ENCODE measurements around the gene ATP11C. TPM values are rescaled to one million over a fixed set of nuclear protein-coding genes. Genes with fewer than 3 reads are reported as not detected.
"Not testable (repeated sequence)": the region's sequence is repeated elsewhere in the genome, so short reads cannot be mapped to it uniquely, and the experiment has no call there.

The ATP11C gene
- total and polyA plus RNA-seq, 4 donors: 25.6 to 50.4 (median 29.6) TPM

GRCh38 chrX:139844163-139844562, 88.7 kb downstream of the ATP11C start:
- no CpG with 5 or more reads among the region's 2 CpGs for WGBS (ENCODE audit: insufficient coverage)
- no peaks in the 10 kb centered on the region for H3K27me3 ChIP-seq (ENCODE audit: control insufficient read depth, insufficient read depth, low read length)
- peak in 1 of 6 donors; percentile 21 for DNase-seq (ENCODE audit: low read depth in 4 of 6, low spot score in 6 of 6)
- H3K4me1 ChIP-seq (ENCODE audit: control insufficient read depth, insufficient read depth, low read length): no peaks in the 10 kb centered on the region
- peaks cover 3% of the 10 kb centered on the region for H3K9me3 ChIP-seq (ENCODE audit: control insufficient read depth, insufficient read depth, low read length)
- no peak overlapping the region for H3K4me3 ChIP-seq (ENCODE audit: low read depth, low read length)
- H3K27ac ChIP-seq (ENCODE audit: low read depth, low read length): no peak overlapping the region
- H3K36me3 ChIP-seq (ENCODE audit: control insufficient read depth, insufficient read depth, low read length): no peaks in the 10 kb centered on the region

DNA sequence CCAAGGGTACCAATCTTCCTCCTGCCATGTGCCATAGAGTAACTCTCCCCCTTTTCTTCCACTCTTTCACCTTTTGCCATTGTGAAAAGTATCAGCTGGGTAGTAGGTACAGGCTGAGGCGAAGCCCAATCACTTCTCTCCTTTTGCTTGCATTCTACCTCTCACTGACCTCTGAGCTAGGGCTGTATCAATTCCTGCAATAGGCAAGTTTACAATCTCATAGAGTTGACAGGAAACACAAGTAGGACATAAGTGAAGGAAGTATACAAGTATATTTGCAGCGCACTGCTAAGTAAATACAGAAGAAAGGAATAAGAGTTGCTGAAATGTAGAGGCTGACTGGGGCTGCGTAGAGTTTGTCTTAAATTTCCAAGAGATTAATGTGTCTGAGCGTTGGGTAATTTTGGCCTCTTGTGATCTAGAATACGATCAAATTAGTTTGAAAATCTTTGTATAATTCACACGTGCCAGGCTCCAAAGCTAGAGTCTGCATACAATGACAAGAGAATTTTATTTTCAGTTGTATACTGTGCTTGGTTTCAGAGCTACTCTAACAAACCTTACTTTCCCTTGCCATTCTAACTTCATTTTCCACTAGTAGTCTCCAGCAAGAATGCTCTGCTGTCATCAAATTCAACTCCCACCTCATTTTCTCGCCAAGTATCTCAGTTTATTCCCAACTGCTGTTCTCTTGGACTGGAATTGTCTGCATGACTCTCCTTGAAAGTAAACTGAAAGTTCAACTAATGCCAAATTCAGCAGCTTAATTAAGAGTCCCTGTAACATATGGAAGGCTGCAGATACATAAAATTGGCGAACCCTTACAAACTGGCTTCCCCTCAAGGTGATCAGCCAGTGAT, 90.3 kb downstream of the ATP11C start:
- no peak overlapping the region for H3K4me3 ChIP-seq (ENCODE audit: low read depth, low read length)
- H3K27me3 ChIP-seq (ENCODE audit: control insufficient read depth, insufficient read depth, low read length): no peaks in the 10 kb centered on the region
- 75% methylated on average over 5 of the region's 8 CpGs for WGBS (ENCODE audit: insufficient coverage)
- no peaks in the 10 kb centered on the region for H3K36me3 ChIP-seq (ENCODE audit: control insufficient read depth, insufficient read depth, low read length)
- H3K4me1 ChIP-seq (ENCODE audit: control insufficient read depth, insufficient read depth, low read length): no peaks in the 10 kb centered on the region
- peaks cover 3% of the 10 kb centered on the region for H3K9me3 ChIP-seq (ENCODE audit: control insufficient read depth, insufficient read depth, low read length)
- H3K27ac ChIP-seq (ENCODE audit: low read depth, low read length): no peak overlapping the region
- peak in 1 of 6 donors; percentile 72 for DNase-seq (ENCODE audit: low read depth in 4 of 6, low spot score in 6 of 6)

DNA sequence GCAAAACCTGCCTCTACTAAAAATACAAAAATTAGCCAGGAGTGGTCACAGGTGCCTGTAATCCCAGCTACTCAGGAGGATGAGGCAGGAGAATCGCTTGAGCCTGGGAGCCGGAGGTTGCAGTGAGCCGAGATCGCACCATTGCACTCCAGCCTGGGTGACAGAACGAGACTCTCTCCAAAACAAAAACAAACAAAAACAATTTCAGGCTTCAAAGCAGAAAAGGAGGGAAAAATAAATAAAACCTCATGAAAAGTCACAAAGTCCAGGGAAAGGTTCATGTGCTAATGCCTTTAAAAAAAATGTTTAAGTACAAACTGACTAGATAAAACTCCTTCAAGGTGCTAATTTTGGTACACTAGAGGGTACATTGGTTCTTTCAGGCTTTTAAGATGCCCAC, 96.5 kb downstream of the ATP11C start:
- H3K4me1 ChIP-seq (ENCODE audit: control insufficient read depth, insufficient read depth, low read length); H3K9me3 ChIP-seq (ENCODE audit: control insufficient read depth, insufficient read depth, low read length); H3K27ac ChIP-seq (ENCODE audit: low read depth, low read length); DNase-seq (ENCODE audit: low read depth in 4 of 6, low spot score in 6 of 6); H3K4me3 ChIP-seq (ENCODE audit: low read depth, low read length); H3K36me3 ChIP-seq (ENCODE audit: control insufficient read depth, insufficient read depth, low read length); H3K27me3 ChIP-seq (ENCODE audit: control insufficient read depth, insufficient read depth, low read length): not testable (repeated sequence)
- no CpG with 5 or more reads among the region's 5 CpGs for WGBS (ENCODE audit: insufficient coverage)

- no peaks in the 10 kb centered on the region for H3K4me1 ChIP-seq (ENCODE audit: control insufficient read depth, insufficient read depth, low read length)
- no peak overlapping the region for H3K27ac ChIP-seq (ENCODE audit: low read depth, low read length)
These were observed 98.0 kb downstream of the ATP11C start for GRCh38 chrX:139834879-139835278.

DNA sequence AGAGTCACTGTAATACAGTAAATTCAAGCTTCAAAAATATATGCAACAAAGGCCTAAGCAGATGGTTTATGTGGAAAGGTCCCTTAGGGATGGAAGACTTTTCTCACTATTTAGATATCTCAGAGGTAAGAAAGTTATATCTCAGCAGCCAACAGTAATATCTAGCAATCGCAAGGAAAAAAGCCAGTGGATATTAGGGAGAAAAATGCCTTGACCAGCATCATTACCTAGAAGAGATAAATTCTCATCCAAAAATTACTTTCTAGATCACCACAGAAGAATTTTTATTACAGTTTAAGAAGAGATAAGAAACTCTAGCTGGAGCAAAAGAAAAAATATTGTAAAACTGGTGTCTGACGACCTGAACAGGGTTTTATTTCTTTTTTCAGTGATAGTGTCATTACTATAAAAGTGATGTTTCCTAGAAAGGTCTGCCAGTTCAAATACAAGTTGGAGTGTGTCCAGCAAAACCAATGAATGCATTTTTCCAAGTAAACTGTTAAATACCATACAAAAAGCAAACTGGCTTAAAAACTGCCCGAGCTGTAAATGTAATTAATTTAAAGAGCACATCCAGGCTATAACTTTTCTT, 100.0 kb downstream of the ATP11C start:
- no peaks in the 10 kb centered on the region for H3K9me3 ChIP-seq (ENCODE audit: control insufficient read depth, insufficient read depth, low read length)
- no peak overlapping the region for H3K4me3 ChIP-seq (ENCODE audit: low read depth, low read length)
- no peaks in the 10 kb centered on the region for H3K27me3 ChIP-seq (ENCODE audit: control insufficient read depth, insufficient read depth, low read length)
- no peaks in the 10 kb centered on the region for H3K36me3 ChIP-seq (ENCODE audit: control insufficient read depth, insufficient read depth, low read length)
- H3K27ac ChIP-seq (ENCODE audit: low read depth, low read length): no peak overlapping the region
- no CpG with 5 or more reads among the region's 3 CpGs for WGBS (ENCODE audit: insufficient coverage)
- H3K4me1 ChIP-seq (ENCODE audit: control insufficient read depth, insufficient read depth, low read length): no peaks in the 10 kb centered on the region
- no peak for DNase-seq (ENCODE audit: low read depth in 4 of 6, low spot score in 6 of 6)

More at GRCh38 chrX:139834879-139835278, 98.0 kb downstream of the ATP11C start:
- no peak for DNase-seq (ENCODE audit: low read depth in 4 of 6, low spot score in 6 of 6)
- H3K27me3 ChIP-seq (ENCODE audit: control insufficient read depth, insufficient read depth, low read length): no peaks in the 10 kb centered on the region
- peaks cover 3% of the 10 kb centered on the region for H3K9me3 ChIP-seq (ENCODE audit: control insufficient read depth, insufficient read depth, low read length)
- no peaks in the 10 kb centered on the region for H3K36me3 ChIP-seq (ENCODE audit: control insufficient read depth, insufficient read depth, low read length)
- no peak overlapping the region for H3K4me3 ChIP-seq (ENCODE audit: low read depth, low read length)

DNA sequence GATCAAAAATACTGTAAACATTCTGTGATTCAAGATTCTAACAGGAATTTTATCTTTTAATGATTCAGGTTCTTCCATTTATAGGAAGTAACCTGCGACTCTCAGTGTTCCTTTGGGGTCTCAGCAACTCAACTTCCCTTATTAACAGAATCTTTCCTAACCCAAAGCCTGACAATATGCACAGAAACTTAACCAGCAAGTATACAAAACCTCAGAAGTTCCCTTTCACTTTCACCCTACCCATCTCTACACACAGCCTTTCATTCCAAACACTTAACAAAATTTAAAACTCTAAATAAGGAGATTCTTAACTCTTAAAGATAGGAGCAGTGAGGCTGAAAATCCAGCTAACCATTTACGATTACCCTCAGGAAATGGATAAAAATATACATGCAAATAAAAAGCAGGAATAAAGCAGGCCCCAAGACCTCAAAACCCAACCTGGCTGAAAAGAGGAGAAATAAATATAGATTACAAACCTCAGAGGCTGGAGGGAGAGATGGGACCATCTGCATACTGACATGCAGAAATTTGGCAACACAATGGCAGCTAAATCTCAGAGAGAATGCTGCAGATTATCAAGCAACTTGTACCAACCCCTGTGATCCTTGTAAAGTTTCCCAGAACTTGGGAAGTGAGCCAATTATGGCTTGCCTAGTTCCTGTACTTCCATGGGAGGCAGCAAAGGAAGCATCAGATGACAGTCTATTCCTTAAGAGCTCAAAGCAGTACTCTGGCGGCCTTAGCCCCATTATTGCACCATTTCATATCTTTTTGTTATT, 101.0 kb downstream of the ATP11C start:
- no peaks in the 10 kb centered on the region for H3K27me3 ChIP-seq (ENCODE audit: control insufficient read depth, insufficient read depth, low read length)
- H3K36me3 ChIP-seq (ENCODE audit: control insufficient read depth, insufficient read depth, low read length): no peaks in the 10 kb centered on the region
- no peak overlapping the region for H3K4me3 ChIP-seq (ENCODE audit: low read depth, low read length)
- no peak overlapping the region for H3K27ac ChIP-seq (ENCODE audit: low read depth, low read length)
- no peaks in the 10 kb centered on the region for H3K4me1 ChIP-seq (ENCODE audit: control insufficient read depth, insufficient read depth, low read length)
- DNase-seq (ENCODE audit: low read depth in 4 of 6, low spot score in 6 of 6): peak in 2 of 6 donors; percentile 26 to 65
- no peaks in the 10 kb centered on the region for H3K9me3 ChIP-seq (ENCODE audit: control insufficient read depth, insufficient read depth, low read length)
- no CpG with 5 or more reads among the region's 3 CpGs for WGBS (ENCODE audit: insufficient coverage)

DNA sequence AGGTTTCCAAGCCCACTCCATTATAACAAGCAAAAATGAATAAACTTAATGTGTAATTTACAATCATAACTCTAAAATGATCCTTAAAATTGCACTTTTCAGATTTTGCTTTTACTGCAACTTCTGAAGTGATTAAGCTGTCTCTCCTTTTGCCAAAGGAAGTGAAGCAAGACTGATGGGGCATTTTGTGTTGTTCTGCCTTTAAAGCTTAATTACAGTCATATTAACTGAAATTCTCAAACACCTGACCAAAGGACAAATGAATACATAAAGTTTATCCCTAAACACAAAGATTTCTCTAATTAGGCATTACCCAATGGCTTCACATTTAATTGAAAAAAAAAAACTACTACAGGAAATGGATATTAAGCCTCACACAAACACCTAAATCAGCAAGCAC, 101.8 kb downstream of the ATP11C start:
- H3K36me3 ChIP-seq (ENCODE audit: control insufficient read depth, insufficient read depth, low read length): no peaks in the 10 kb centered on the region
- H3K27ac ChIP-seq (ENCODE audit: low read depth, low read length): no peak overlapping the region
- peak in 1 of 6 donors; percentile 9 for DNase-seq (ENCODE audit: low read depth in 4 of 6, low spot score in 6 of 6)
- H3K4me3 ChIP-seq (ENCODE audit: low read depth, low read length): no peak overlapping the region
- no peaks in the 10 kb centered on the region for H3K4me1 ChIP-seq (ENCODE audit: control insufficient read depth, insufficient read depth, low read length)
- H3K9me3 ChIP-seq (ENCODE audit: control insufficient read depth, insufficient read depth, low read length): no peaks in the 10 kb centered on the region
- H3K27me3 ChIP-seq (ENCODE audit: control insufficient read depth, insufficient read depth, low read length): no peaks in the 10 kb centered on the region

- Histone ChIP-seq H3K9me3 (ENCODE audit: control insufficient read depth, insufficient read depth, low read length) (no peaks in the 10 kb centered on the region), H3K27ac (ENCODE audit: low read depth, low read length) (no peak overlapping the region), H3K27me3 (ENCODE audit: control insufficient read depth, insufficient read depth, low read length) (no peaks in the 10 kb centered on the region), H3K4me1 (ENCODE audit: control insufficient read depth, insufficient read depth, low read length) (no peaks in the 10 kb centered on the region), H3K36me3 (ENCODE audit: control insufficient read depth, insufficient read depth, low read length) (no peaks in the 10 kb centered on the region), H3K4me3 (ENCODE audit: low read depth, low read length) (no peak overlapping the region)
- no CpG with 5 or more reads among the region's 1 CpG for WGBS (ENCODE audit: insufficient coverage)
- DNase-seq (ENCODE audit: low read depth in 4 of 6, low spot score in 6 of 6): no peak
These were observed 104.0 kb downstream of the ATP11C start for GRCh38 chrX:139828830-139829229.

GRCh38 chrX:139828033-139828432, 104.8 kb downstream of the ATP11C start:
- Histone ChIP-seq H3K4me3 (ENCODE audit: low read depth, low read length) (no peak overlapping the region), H3K36me3 (ENCODE audit: control insufficient read depth, insufficient read depth, low read length) (no peaks in the 10 kb centered on the region), H3K27me3 (ENCODE audit: control insufficient read depth, insufficient read depth, low read length) (no peaks in the 10 kb centered on the region), H3K9me3 (ENCODE audit: control insufficient read depth, insufficient read depth, low read length) (no peaks in the 10 kb centered on the region), H3K4me1 (ENCODE audit: control insufficient read depth, insufficient read depth, low read length) (no peaks in the 10 kb centered on the region), H3K27ac (ENCODE audit: low read depth, low read length) (no peak overlapping the region)
- DNase-seq (ENCODE audit: low read depth in 4 of 6, low spot score in 6 of 6): no peak
- no CpG with 5 or more reads among the region's 1 CpG for WGBS (ENCODE audit: insufficient coverage)

Data from spinal cord (tissue), 10 donors.